NCI-H526 treated with DMSO at 0.1 percent for 48 hours (cell line): ENCODE data around the gene ATL2.

Experiments used
- DNase-seq: peaks from one replicate; lab custom pipeline; 2025; lab: John Stamatoyannopoulos, UW

ATL2 gene

DNA sequence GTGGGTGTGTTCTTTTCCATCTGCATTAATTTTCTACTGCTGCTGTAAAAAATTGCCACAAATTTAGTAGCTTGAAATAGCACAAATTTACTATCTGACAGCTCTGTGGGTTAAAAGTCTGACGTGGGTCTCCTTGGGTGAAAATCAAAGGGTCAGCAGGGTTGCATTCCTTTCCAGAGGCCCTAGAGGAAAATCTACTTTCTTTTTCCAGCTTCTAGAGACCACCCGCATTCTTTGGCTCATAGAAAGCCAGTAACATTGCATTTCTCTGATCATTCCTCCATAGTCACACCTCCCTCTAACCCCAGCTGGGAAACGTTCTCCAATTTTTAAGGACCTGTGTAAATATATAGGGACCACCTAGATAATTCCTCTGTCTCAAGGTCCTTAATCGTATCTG lies 128.8 kb downstream of the ATL2 start:
- DNase-seq = no peak

DNA sequence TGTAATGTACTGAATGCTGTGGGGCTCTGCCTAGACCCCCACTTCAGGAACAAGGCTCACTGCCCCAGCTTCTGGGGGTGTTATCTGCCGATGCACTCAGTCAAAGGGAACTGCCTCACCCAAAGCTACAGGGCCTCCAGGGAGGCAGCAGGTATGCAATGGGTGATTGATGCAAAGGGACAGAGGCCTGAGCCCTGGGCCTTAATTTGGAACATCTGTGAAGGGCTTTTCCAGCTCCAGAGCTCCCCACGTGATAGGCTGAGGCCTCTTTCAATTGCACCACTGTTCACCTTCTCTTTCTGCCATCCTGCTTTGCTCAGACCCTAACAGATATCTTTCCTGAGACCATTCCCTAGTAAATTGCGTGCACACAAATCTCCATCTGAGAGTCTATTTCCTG lies 131.0 kb downstream of the ATL2 start:
- no peak for DNase-seq

DNA sequence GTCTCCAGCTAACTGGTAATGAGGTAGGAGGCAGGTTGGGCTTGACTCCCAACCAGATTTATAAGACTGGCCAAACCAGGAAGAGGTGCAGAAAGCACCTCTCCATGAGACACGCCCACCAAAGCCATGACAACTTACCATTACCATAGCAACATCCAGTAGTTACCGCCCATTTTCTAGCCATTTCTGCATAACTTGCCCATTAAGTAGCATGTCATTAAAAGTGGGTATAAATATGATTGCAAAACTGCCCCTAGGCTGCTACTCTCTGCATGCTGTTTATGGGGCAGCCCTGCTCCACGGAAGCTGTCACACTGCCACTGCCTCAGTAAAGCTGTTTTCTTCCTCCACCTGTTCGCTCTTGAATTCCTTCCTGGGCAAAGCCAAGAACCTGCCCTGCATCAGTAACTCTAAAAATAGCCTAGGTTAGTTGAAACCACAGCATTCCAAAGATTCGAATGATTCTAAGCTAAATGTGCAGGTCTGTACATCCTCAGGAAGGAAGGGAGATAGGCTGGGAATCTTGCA lies 131.9 kb downstream of the ATL2 start:
- DNase-seq = no peak

DNA sequence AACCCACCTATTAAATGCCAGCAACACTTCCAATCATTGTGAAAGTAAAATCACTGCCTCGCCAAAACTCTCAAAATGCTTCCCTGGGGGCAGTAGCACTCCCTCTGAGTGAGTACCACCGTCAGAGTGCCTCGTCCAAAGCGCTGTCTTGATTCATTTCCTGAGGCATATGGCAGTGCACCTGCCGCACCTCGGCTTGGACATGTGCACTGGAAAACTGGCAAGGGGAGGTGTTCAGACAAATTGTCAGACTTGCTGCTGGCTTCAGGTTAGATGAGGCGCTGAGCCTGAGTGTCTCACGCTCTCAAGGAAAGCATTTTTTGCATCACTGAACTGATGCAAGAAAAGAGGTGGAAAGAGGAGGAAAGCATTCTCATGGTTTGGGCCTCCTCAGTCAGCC lies 132.8 kb downstream of the ATL2 start:
- no peak for DNase-seq
